Activated B cell treated with CpG ODN at 0.5 μM for 24 hours (primary cell): ENCODE data around the gene ANKRD17. TPM values are rescaled to one million over a fixed set of nuclear protein-coding genes. Genes with fewer than 3 reads are reported as not detected.
"Not testable (repeated sequence)": the region's sequence is repeated elsewhere in the genome, so short reads cannot be mapped to it uniquely, and the experiment has no call there.

Experiments
- ATAC-seq: fragments of 200-7000 bp; cut with Tn5 transposase; one replicate; pipeline ENCODE4 v1.10.0; 2021; ENCODE audit warnings: low read depth, mild to moderate bottlenecking, moderate library complexity
- CTCF ChIA-PET: fragments of 350-600 bp; sonication (Branson Sonifier 250); formaldehyde crosslinking; loops from one replicate; lab custom pipeline; 2021; ENCODE audit warnings: antibody characterized with exemption; lab: Charles Lee
- POLR2A ChIA-PET: fragments of 350-600 bp; sonication (Branson Sonifier 250); formaldehyde crosslinking; loops from one replicate; lab custom pipeline; 2021; ENCODE audit warnings: antibody characterized with exemption; lab: Charles Lee
- DNase-seq: peaks from one replicate; pipeline ENCODE4 v3.0.0; 2022
- H3K27ac Mint-ChIP-seq: one replicate; pipeline ENCODE4 v1.8.0; 2020; ENCODE audit warnings: mixed read lengths
- H3K27me3 Mint-ChIP-seq: one replicate; pipeline ENCODE4 v1.8.0; 2021; ENCODE audit warnings: mixed read lengths
- H3K36me3 Mint-ChIP-seq: one replicate; pipeline ENCODE4 v1.8.0; 2021; ENCODE audit warnings: low read depth, mixed read lengths
- H3K4me1 Mint-ChIP-seq: one replicate; pipeline ENCODE4 v1.8.0; 2021; ENCODE audit warnings: mixed read lengths
- H3K4me3 Mint-ChIP-seq: one replicate; pipeline ENCODE4 v1.8.0; 2020; ENCODE audit warnings: mild to moderate bottlenecking, mixed read lengths
- H3K9me3 Mint-ChIP-seq: one replicate; pipeline ENCODE4 v1.8.0; 2020; ENCODE audit warnings: mixed read lengths
- intact Hi-C: fragments of 100-400 bp; cut with micrococcal nuclease; formaldehyde crosslinking; loops from one replicate; pipeline ENCODE4 v1.15.1; 2024
- total RNA-seq: library from RNA; stranded (reverse); gene quantifications from 2 replicates; pipeline ENCODE4 v1.2.3, GENCODE V29; 2022
- TF ChIP-seq, protein P1 (sequence below): fragments of 200-600 bp; IDR thresholded peaks from one replicate; pipeline ENCODE4 v1.8.0; 2022; ENCODE audit warnings: antibody characterized with exemption, mild to moderate bottlenecking

The ANKRD17 gene
- total RNA-seq, 1 donor from 2014 or later, result 61.4 TPM

DNA sequence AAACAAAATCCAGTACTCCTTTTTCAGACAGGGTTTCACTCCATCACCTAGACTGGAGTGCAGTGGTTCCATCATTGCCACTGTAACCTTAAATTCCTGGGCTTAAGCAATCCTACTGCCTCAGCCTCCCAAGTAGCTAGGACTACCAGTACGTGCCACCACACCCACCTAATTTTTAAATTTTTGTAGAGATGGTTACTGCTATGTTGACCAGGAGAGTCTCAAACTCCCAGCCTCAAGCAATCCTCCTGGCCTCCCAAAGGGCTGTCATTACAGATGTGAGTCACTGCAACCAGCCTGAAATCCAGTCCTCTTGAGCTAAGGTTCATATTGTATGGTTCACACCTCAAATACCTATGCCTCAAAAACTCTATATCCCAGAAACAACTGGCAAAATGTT, 22.4 kb downstream of the ANKRD17 start:
- H3K27me3 Mint-ChIP-seq, result no peaks in the 10 kb centered on the region
- no peak overlapping the region for H3K27ac Mint-ChIP-seq
- ChIA-PET CTCF (no interaction called here), POLR2A (no interaction called here)
- no peak overlapping the region for H3K4me3 Mint-ChIP-seq
- peaks cover 52% of the 10 kb centered on the region for H3K36me3 Mint-ChIP-seq
- ATAC-seq, result no peak
- no peak for DNase-seq
- peaks cover 27% of the 10 kb centered on the region for H3K4me1 Mint-ChIP-seq
- H3K9me3 Mint-ChIP-seq, result no peaks in the 10 kb centered on the region
- intact Hi-C loops, result no loop called here
- TF ChIP-seq, protein P1, sequence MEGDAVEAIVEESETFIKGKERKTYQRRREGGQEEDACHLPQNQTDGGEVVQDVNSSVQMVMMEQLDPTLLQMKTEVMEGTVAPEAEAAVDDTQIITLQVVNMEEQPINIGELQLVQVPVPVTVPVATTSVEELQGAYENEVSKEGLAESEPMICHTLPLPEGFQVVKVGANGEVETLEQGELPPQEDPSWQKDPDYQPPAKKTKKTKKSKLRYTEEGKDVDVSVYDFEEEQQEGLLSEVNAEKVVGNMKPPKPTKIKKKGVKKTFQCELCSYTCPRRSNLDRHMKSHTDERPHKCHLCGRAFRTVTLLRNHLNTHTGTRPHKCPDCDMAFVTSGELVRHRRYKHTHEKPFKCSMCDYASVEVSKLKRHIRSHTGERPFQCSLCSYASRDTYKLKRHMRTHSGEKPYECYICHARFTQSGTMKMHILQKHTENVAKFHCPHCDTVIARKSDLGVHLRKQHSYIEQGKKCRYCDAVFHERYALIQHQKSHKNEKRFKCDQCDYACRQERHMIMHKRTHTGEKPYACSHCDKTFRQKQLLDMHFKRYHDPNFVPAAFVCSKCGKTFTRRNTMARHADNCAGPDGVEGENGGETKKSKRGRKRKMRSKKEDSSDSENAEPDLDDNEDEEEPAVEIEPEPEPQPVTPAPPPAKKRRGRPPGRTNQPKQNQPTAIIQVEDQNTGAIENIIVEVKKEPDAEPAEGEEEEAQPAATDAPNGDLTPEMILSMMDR, result no peak

DNA sequence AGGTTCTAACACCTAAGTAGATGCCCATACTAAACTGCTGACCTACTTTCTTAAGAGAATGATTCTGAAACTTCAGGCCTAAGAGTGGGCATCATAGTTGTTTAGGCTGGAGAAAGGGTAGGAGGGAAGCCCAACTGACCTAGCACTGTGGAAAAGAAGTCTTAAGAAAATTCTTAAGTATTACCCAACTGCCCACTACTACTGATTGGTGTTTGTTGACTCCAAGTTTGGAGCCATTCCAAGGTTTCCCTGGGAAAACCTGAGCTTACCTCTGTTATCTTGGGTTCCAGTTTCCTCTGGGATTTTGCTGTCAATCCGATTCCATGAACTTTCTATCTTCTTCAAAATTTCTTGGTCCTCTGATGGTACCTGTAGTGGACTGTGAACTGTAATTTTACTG, 23.9 kb downstream of the ANKRD17 start:
- intact Hi-C loops, result no loop called here
- Mint-ChIP-seq H3K4me1 (peaks cover 17% of the 10 kb centered on the region), H3K27me3 (no peaks in the 10 kb centered on the region), H3K36me3 (peaks cover 50% of the 10 kb centered on the region), H3K27ac (no peak overlapping the region), H3K9me3 (no peaks in the 10 kb centered on the region), H3K4me3 (no peak overlapping the region)
- no peak for DNase-seq
- ChIA-PET CTCF (no interaction called here), POLR2A (no interaction called here)
- ATAC-seq, result no peak
- TF ChIP-seq, protein P1, result no peak

DNA sequence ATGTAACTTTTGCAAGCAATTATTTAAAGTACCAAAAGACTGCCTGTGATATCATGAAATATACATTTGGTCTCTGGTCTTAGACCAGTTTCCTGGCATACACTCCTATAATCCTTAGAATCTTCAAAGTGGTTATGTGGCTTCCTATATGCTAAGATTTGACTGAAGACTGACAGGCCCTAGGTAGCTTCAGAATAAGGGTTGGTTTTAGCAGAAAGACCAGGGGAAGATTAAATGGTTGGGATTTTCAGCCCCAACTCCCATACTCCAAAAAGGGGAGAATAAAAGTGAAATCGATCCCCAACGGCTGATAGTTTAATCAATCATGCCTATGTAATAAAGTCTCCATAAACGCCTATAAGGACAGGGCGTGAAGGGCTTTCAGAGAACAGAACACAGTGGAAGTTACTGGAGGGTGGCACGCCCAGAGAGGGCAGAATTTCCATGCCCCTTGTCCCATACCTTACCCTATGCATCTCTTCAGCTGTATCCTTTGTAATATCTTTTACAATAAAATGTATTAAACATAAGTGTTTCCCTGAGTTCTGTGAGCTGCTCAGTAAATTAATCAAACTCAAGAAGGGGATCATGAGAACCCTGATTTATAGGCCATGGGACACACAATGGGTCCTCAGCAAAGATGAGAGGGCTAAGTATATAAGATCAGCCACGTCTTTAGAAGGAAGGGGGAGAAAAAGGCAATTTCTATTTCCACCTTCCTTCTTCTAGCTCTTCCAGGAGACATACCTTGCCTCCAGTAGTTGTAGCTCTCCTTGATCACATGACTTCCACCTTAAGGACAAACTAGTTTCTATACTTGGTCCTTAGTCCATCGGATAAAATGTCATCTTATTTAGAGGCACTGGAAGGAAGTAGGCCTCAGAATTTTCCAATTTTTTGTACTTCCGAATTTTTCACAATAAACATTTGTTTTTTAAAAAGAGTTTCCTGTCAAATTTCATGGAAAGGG, 26.8 kb downstream of the ANKRD17 start:
- ATAC-seq (no peak), DNase-seq (no peak)
- H3K27ac Mint-ChIP-seq, result no peak overlapping the region
- no peaks in the 10 kb centered on the region for H3K27me3 Mint-ChIP-seq
- intact Hi-C loops, result no loop called here
- POLR2A ChIA-PET, result no interaction called here
- no peaks in the 10 kb centered on the region for H3K4me1 Mint-ChIP-seq
- H3K36me3 Mint-ChIP-seq, result peaks cover 42% of the 10 kb centered on the region
- CTCF ChIA-PET, result no interaction called here
- no peak overlapping the region for H3K4me3 Mint-ChIP-seq
- no peaks in the 10 kb centered on the region for H3K9me3 Mint-ChIP-seq
- TF ChIP-seq, protein P1, result no peak

DNA sequence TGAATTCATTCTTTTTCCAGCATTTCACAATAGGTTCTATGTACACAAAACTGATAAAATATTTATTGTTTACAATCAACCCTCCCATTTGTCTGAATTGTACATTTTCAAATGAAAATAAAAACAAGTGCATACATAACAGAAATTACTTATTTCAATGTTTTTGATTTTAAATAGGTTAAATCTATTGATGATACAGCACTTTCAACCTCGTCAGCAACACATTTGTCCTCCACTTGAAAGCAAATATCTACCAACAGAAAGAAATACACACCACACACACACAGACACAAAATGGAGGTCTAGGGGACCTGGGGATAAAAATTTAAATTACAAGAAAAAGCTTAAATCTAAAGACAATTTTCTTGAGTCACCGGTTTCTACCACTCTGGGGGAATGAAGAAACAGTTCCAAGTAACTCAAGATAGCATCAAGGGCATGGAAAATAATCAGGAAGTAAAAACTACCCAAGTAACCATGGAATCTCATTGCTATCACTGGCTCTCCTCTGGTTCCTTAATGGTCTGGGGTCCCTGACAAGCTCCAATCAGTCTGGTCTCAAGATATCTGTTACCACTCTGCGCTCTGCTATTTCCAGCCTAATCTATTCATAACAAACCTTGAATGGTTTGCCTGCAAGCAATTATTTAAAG, 27.6 kb downstream of the ANKRD17 start:
- H3K4me3 Mint-ChIP-seq, result no peak overlapping the region
- TF ChIP-seq, protein P1, result no peak
- DNase-seq (no peak), ATAC-seq (no peak)
- H3K9me3 Mint-ChIP-seq, result no peaks in the 10 kb centered on the region
- no peak overlapping the region for H3K27ac Mint-ChIP-seq
- H3K36me3 Mint-ChIP-seq, result peaks cover 36% of the 10 kb centered on the region
- intact Hi-C loops, result no loop called here
- CTCF ChIA-PET, result no interaction called here
- POLR2A ChIA-PET, result no interaction called here
- no peaks in the 10 kb centered on the region for H3K4me1 Mint-ChIP-seq
- H3K27me3 Mint-ChIP-seq, result no peaks in the 10 kb centered on the region

DNA sequence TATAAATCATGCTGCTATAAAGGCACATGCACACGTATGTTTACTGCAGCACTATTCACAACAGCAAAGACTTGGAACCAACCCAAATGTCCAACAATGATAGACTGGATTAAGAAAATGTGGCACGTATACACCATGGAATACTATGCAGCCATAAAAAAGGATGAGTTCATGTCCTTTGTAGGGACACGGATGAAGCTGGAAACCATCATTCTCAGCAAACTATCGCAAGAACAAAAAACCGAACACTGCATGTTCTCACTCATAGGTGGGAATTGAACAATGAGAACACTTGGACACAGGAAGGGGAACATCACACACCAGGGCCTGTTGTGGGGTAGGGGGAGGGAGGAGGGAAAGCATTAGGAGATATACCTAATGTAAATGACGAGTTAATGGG, 29.8 kb downstream of the ANKRD17 start:
- H3K27me3 Mint-ChIP-seq, H3K9me3 Mint-ChIP-seq, DNase-seq, H3K4me3 Mint-ChIP-seq, POLR2A ChIA-PET, CTCF ChIA-PET, H3K27ac Mint-ChIP-seq, intact Hi-C loops, ATAC-seq: not testable (repeated sequence)
- Mint-ChIP-seq H3K4me1 (peaks cover 17% of the 10 kb centered on the region), H3K36me3 (peaks cover 23% of the 10 kb centered on the region)
